Ramos (cell line): ENCODE data around the gene PDE8A.

Experiments
- in situ Hi-C: fragments of 300-500 bp; cut with MboI; formaldehyde crosslinking; loops from one replicate; pipeline ENCODE4 v1.14.3; 2022; ENCODE audit warnings: low sequenced_read_pairs; ENCODE audit not compliant: unreplicated experiment

Gene PDE8A

GRCh38 chr15:85064710-85065109, 83.1 kb downstream of the PDE8A start:
- in situ Hi-C loops: no loop called here

GRCh38 chr15:85071061-85071460, 89.4 kb downstream of the PDE8A start:
- in situ Hi-C loops: no loop called here

DNA sequence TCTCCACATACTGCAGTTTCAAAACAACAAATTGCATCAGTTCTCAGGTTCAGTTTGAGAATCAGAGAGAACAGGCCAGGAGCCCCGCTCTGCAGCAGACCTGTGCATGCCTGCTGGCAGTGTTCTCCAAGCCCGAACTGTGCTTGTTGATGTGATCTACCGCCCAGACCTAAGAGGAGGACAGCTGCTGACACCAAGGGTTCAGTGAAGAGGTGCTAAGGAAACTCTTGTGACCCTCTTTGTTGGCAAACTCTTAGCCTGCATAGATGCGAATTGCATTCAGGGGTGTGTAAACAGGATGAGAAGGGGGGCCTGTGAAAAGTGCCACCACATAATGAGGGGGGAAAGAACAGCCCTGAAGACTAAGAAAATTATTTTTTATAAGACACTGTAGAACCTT, 89.8 kb downstream of the PDE8A start:
- in situ Hi-C loops: no loop called here

GRCh38 chr15:85072917-85073316, 91.3 kb downstream of the PDE8A start:
- in situ Hi-C loops: no loop called here

- in situ Hi-C loops: no loop called here
Observed at GRCh38 chr15:85073556-85074194, 92.0 kb downstream of the PDE8A start.

DNA sequence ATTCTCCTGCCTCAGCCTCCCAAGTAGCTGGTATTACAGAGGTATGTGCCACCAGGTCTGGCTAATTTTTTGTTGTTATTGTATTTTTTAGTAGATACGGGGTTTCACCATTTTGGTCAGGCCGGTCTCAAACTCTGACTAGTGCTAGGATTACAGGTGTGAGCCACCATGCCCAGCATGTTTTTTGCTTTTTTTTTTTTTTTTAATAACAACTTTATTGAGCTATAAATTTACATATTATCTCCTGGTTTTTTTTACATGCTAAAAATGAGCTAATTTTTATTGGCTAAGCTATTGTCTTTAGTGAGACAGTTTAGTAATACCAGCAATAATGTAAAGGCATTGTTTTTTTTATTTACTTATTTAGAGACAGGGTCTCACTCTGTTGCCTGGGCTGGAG, 105.2 kb downstream of the PDE8A start:
- in situ Hi-C loops: no loop called here

DNA sequence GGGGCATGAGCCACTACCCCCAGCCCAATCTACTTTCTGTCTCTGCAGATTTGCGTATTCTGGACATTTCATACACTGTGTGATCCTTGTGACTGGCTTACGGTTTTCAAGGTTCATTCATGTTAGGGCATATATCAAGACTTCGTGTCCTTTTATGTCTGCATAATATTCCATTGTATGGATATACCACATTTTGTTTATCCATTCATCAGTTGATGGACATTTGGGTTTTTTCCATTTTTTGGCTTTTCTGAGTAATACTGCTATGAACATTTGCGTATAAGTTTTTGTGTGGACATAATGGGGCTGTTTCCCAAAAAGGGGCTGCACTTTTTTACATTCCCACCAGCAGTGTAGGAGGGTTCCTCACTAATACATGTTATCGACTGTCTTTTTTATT, 106.6 kb downstream of the PDE8A start:
- in situ Hi-C loops: no loop called here

GRCh38 chr15:85089929-85090597, 108.4 kb downstream of the PDE8A start:
- in situ Hi-C loops: no loop called here

DNA sequence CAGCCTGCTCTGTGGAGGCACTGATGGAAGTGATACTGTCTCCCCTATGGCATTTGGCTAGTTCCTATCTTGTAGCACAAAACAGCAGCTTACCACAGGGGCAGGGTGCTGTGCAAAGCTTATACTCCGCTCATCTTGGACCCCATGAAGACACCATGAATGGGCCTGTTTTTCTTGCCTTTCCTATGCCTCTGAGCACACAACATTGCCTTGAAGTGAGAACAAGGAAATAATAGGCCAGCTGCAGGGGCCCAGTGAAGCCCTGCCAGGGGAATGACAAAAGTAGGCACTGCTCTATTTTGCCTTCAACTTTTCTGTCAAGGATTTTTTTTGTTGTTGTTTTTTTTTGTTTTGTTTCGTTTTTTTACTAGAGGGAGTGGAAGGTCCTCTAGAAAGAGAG, 110.3 kb downstream of the PDE8A start:
- in situ Hi-C loops: no loop called here

GRCh38 chr15:85094685-85095084, 113.0 kb downstream of the PDE8A start:
- in situ Hi-C loops: no loop called here

GRCh38 chr15:85095566-85095965, 113.9 kb downstream of the PDE8A start:
- in situ Hi-C loops: no loop called here

DNA sequence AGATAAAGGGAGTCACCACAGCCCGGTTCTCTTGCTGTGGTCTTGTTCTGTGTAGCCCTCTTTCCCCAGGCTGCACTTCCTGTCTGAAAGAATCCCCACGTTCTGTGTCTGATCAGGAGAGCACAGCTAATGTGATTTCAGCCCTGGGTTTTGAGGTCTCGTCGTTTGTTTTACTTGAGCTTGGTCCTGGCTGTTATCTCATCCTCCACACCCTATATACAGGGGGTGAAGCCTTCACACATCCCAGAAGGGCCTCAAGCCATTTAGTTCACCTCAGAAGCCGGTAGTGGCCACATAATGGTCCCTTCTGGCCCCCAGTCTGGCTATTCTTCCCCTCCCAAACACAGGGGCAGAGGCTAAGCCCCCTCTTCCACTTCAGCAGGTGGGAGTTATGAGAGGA, 115.6 kb downstream of the PDE8A start:
- in situ Hi-C loops: no loop called here

GRCh38 chr15:85097725-85098124, 116.1 kb downstream of the PDE8A start:
- in situ Hi-C loops: no loop called here

- in situ Hi-C loops: no loop called here
Observed at GRCh38 chr15:85099195-85099803, 117.6 kb downstream of the PDE8A start.

GRCh38 chr15:85100186-85100937, 118.7 kb downstream of the PDE8A start:
- in situ Hi-C loops: no loop called here

GRCh38 chr15:85104584-85104983, 122.9 kb downstream of the PDE8A start:
- in situ Hi-C loops: no loop called here

DNA sequence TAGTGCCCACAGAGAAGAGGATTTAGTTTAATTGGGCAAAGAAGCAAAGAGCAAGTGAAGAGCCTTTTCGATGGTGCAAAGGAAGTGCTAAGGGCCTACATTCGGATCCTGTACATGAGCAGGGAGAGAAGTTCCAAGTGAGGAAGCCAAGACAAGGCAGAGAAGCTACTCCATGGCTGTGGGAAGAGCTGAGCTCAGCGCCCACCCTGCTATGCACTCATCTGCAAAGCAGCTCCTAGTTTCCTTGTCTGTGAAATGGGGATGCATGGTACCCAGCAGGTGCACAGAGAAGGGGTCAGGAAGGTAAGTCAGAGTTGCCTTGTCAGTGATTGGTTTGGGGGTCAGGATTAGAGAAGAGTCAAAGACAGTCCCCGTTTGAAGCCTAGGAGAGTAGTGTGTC, 126.5 kb downstream of the PDE8A start:
- in situ Hi-C loops: no loop called here

- in situ Hi-C loops: no loop called here
Observed at GRCh38 chr15:85109333-85109732, 127.7 kb downstream of the PDE8A start.

- in situ Hi-C loops: no loop called here
Observed at GRCh38 chr15:85112997-85113396, 131.3 kb downstream of the PDE8A start.

GRCh38 chr15:85114886-85115285, 133.2 kb downstream of the PDE8A start:
- in situ Hi-C loops: no loop called here

- in situ Hi-C loops: no loop called here
Observed at GRCh38 chr15:85116066-85116465, 134.4 kb downstream of the PDE8A start.
